ENCODE results near the gene SRSF3. TPM values are rescaled to one million over a fixed set of nuclear protein-coding genes. Genes with fewer than 3 reads are reported as not detected.

The SRSF3 gene
- total and polyA plus RNA-seq, 9 of the 15 experiments (the other 6 are each of a cell fraction or from before 2014, with no cell fraction given): 337 to 1,200 (median 518) TPM

DNA sequence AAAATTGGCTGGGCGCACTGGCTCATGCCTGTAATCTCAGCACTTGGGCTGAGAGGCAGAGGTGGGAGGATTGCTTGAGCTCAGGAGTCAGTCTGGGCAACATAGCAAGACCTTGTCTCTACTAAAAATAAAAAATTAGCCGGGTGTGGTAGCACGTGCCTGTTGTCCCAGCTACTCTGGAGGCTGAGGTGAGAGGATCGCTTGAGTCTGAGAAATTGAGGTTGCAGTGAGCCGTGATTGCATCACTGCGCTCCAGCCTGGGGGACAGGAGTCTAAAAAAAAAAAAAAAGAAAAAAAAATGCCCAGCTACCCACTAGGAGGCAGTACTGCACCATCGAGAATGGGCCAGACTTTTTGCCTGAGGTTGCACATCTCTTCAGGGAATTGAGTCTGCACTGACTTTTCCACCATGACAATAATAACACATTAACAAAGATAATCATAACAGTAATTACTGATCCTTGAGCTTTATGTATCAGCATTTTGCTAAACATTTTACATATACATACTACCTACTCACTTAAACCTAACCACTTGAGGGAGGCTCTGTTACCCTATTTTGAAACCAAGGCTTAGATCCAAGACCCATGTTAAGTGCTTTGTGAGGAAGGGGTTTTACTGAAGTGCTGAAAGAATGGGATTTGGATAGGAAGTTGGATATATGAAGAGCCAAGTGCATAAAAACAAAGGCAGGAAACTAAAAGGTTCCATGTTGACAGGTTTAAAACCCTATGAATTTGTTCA lies 21.0 kb downstream of the SRSF3 start (continued):
- TF ChIP-seq RBBP5 (IDR thresholded peaks at IDR 0.05; ENCODE audit: borderline replicate concordance, insufficient read depth, low read length, poor library complexity, severe bottlenecking): no peak
- TF ChIP-seq PYGO2 (tag; IDR thresholded peaks at IDR 0.05): no peak
- peak; percentile 65 for TF ChIP-seq MYC (IDR thresholded peaks at IDR 0.05; ENCODE audit: low read depth, low read length)
- no peak for TF ChIP-seq MYC (CRISPR knock-in tag; IDR thresholded peaks at IDR 0.05; ENCODE audit: borderline replicate concordance, low read depth)
- TF ChIP-seq TAF15 (IDR thresholded peaks at IDR 0.05; ENCODE audit: low read depth, low read length): no peak
- 0 out of 4 replicates have a peak, but pooled peaks of 1 of the 2 experiments have one; percentile 32 for TF ChIP-seq ARNT (IDR thresholded peaks at IDR 0.05)
- TF ChIP-seq RFX5 (IDR thresholded peaks at IDR 0.05; ENCODE audit: low read depth, low read length): no peak
- TF ChIP-seq DPF2 (IDR thresholded peaks at IDR 0.05): peak; percentile 56
- TF ChIP-seq ELK1 (CRISPR knock-in tag; IDR thresholded peaks at IDR 0.05): no peak
- 0 out of 2 replicates have a peak, but pooled peaks have one; percentile 34 for TF ChIP-seq XRCC5 (IDR thresholded peaks at IDR 0.05; ENCODE audit: low read depth, low read length)
- TF ChIP-seq, protein P1, sequence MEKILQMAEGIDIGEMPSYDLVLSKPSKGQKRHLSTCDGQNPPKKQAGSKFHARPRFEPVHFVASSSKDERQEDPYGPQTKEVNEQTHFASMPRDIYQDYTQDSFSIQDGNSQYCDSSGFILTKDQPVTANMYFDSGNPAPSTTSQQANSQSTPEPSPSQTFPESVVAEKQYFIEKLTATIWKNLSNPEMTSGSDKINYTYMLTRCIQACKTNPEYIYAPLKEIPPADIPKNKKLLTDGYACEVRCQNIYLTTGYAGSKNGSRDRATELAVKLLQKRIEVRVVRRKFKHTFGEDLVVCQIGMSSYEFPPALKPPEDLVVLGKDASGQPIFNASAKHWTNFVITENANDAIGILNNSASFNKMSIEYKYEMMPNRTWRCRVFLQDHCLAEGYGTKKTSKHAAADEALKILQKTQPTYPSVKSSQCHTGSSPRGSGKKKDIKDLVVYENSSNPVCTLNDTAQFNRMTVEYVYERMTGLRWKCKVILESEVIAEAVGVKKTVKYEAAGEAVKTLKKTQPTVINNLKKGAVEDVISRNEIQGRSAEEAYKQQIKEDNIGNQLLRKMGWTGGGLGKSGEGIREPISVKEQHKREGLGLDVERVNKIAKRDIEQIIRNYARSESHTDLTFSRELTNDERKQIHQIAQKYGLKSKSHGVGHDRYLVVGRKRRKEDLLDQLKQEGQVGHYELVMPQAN (IDR thresholded peaks at IDR 0.05; ENCODE audit: borderline replicate concordance): no peak
- 0 out of 2 replicates have a peak, but pooled peaks have one; percentile 22 for TF ChIP-seq FOXJ2 (tag; IDR thresholded peaks at IDR 0.05)
- TF ChIP-seq PTBP1 (IDR thresholded peaks at IDR 0.05; ENCODE audit: low read depth, low read length): no peak
- no peak for TF ChIP-seq ZBTB17 (CRISPR knock-in tag; IDR thresholded peaks at IDR 0.05)
- TF ChIP-seq, protein P2, sequence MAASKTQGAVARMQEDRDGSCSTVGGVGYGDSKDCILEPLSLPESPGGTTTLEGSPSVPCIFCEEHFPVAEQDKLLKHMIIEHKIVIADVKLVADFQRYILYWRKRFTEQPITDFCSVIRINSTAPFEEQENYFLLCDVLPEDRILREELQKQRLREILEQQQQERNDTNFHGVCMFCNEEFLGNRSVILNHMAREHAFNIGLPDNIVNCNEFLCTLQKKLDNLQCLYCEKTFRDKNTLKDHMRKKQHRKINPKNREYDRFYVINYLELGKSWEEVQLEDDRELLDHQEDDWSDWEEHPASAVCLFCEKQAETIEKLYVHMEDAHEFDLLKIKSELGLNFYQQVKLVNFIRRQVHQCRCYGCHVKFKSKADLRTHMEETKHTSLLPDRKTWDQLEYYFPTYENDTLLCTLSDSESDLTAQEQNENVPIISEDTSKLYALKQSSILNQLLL (CRISPR knock-in tag; IDR thresholded peaks at IDR 0.05; ENCODE audit: borderline replicate concordance): no peak
- no peak for TF ChIP-seq MITF (IDR thresholded peaks at IDR 0.05)
- TF ChIP-seq MCM2 (IDR thresholded peaks at IDR 0.05; ENCODE audit: low read depth): no peak
- no peak for TF ChIP-seq ZNF57 (CRISPR knock-in tag; IDR thresholded peaks at IDR 0.05)
- 0 out of 2 replicates have a peak, but pooled peaks have one; percentile 8 for TF ChIP-seq CXXC5 (CRISPR knock-in tag; IDR thresholded peaks at IDR 0.05)
- 0 out of 2 replicates have a peak, but pooled peaks have one; percentile 35 for TF ChIP-seq FOSL1 (tag; conservative IDR thresholded peaks at IDR 0.05)
- TF ChIP-seq STAG1 (CRISPR knock-in tag; IDR thresholded peaks at IDR 0.05; ENCODE audit: borderline replicate concordance): peak; percentile 55; the same call in 1 of the 2 replicates
